Measurements from ENCODE around the gene TAS2R38. TPM values are rescaled to one million over a fixed set of nuclear protein-coding genes. Genes with fewer than 3 reads are reported as not detected.

TAS2R38 gene
- total RNA-seq, 1 donor from 2014 or later: not detected

- Histone ChIP-seq H3K27me3 (no peaks in the 10 kb centered on the region), H3K9me3 (ENCODE audit: low read depth) (no peaks in the 10 kb centered on the region), H3F3A (ENCODE audit: low read depth) (no peaks in the 10 kb centered on the region), H3K4me1 (no peaks in the 10 kb centered on the region), H2AFZ (replicated peaks) (no peak overlapping the region), H3K4me3 (no peak overlapping the region), H3K36me3 (no peaks in the 10 kb centered on the region), H3K27ac (no peak overlapping the region), H3K79me2 (ENCODE audit: low read depth) (no peaks in the 10 kb centered on the region), H3K4me2 (no peak overlapping the region), H3K9ac (no peak overlapping the region), H4K20me1 (ENCODE audit: low read depth) (no peaks in the 10 kb centered on the region)
- Mint-ChIP-seq H3K4me3 (no peak overlapping the region), H3K9me3 (no peaks in the 10 kb centered on the region), H3K36me3 (no peaks in the 10 kb centered on the region), H3K4me1 (no peaks in the 10 kb centered on the region), H3K27me3 (ENCODE audit: insufficient read depth, low read depth) (no peaks in the 10 kb centered on the region), H3K27ac (no peak overlapping the region)
- no peak for TF ChIP-seq EZH2phosphoT487 (IDR thresholded peaks at IDR 0.05)
- TF ChIP-seq CTCF (IDR thresholded peaks at IDR 0.05): no peak
- no peak for TF ChIP-seq EZH2 (IDR thresholded peaks at IDR 0.05)
- no peak for DNase-seq (ENCODE audit: low spot score)
Measured at GRCh38 chr7:142006577-142006976, 33.0 kb upstream of the TAS2R38 start.

DNA sequence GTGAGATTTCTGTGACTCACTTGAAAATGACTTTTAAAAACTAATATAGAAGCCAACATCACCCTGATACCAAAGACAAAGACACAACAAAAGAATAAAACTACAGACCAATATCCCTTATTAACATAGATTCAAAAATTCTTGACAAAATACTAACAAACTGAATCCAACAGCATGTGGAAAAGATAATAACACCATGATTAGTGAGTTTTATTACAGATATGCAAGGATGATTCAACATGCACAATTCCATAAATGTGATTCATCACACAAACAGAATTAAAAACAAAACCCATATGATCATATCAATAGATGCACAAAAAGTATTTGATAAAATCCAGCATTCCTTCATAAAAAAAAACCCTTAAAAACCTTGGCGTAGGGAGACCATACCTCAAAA is 28.6 kb upstream of the TAS2R38 start:
- Histone ChIP-seq H3K4me1 (no peaks in the 10 kb centered on the region), H3K79me2 (ENCODE audit: low read depth) (no peaks in the 10 kb centered on the region), H3K36me3 (no peaks in the 10 kb centered on the region), H3K4me2 (no peak overlapping the region), H3K27me3 (no peaks in the 10 kb centered on the region), H3K9ac (no peak overlapping the region), H3K9me3 (ENCODE audit: low read depth) (no peaks in the 10 kb centered on the region), H3F3A (ENCODE audit: low read depth) (no peaks in the 10 kb centered on the region), H3K27ac (no peak overlapping the region), H3K4me3 (no peak overlapping the region), H2AFZ (replicated peaks) (no peak overlapping the region), H4K20me1 (ENCODE audit: low read depth) (no peaks in the 10 kb centered on the region)
- TF ChIP-seq EZH2phosphoT487 (IDR thresholded peaks at IDR 0.05) (no peak), CTCF (IDR thresholded peaks at IDR 0.05) (no peak), EZH2 (IDR thresholded peaks at IDR 0.05) (no peak)
- DNase-seq (ENCODE audit: low spot score): no peak
- Mint-ChIP-seq H3K36me3 (no peaks in the 10 kb centered on the region), H3K27me3 (ENCODE audit: insufficient read depth, low read depth) (no peaks in the 10 kb centered on the region), H3K9me3 (no peaks in the 10 kb centered on the region), H3K4me3 (no peak overlapping the region), H3K27ac (no peak overlapping the region), H3K4me1 (no peaks in the 10 kb centered on the region)

GRCh38 chr7:142001163-142001874 is 27.7 kb upstream of the TAS2R38 start:
- no peak overlapping the region for H2AFZ ChIP-seq (replicated peaks)
- H3K79me2 ChIP-seq (ENCODE audit: low read depth): no peaks in the 10 kb centered on the region
- no peaks in the 10 kb centered on the region for H4K20me1 ChIP-seq (ENCODE audit: low read depth)
- H3K36me3 ChIP-seq: no peaks in the 10 kb centered on the region
- H3K27ac Mint-ChIP-seq: no peak overlapping the region
- no peaks in the 10 kb centered on the region for H3K27me3 Mint-ChIP-seq (ENCODE audit: insufficient read depth, low read depth)
- H3K4me1 ChIP-seq: no peaks in the 10 kb centered on the region
- no peaks in the 10 kb centered on the region for H3F3A ChIP-seq (ENCODE audit: low read depth)
- no peak for DNase-seq (ENCODE audit: low spot score)
- no peak overlapping the region for H3K27ac ChIP-seq
- no peaks in the 10 kb centered on the region for H3K27me3 ChIP-seq
- H3K4me3 ChIP-seq: no peak overlapping the region
- no peak overlapping the region for H3K9ac ChIP-seq
- no peaks in the 10 kb centered on the region for H3K9me3 Mint-ChIP-seq
- no peak overlapping the region for H3K4me2 ChIP-seq
- H3K4me3 Mint-ChIP-seq: no peak overlapping the region
- no peaks in the 10 kb centered on the region for H3K4me1 Mint-ChIP-seq
- no peaks in the 10 kb centered on the region for H3K9me3 ChIP-seq (ENCODE audit: low read depth)
- no peaks in the 10 kb centered on the region for H3K36me3 Mint-ChIP-seq
- TF ChIP-seq CTCF (IDR thresholded peaks at IDR 0.05) (no peak), EZH2phosphoT487 (IDR thresholded peaks at IDR 0.05) (no peak), EZH2 (IDR thresholded peaks at IDR 0.05) (no peak)

Measured in neural progenitor cell (in vitro differentiated cells).